Cardiac muscle cell (in vitro differentiated cells and primary cell): ENCODE measurements around the gene ZNF662. TPM values are rescaled to one million over a fixed set of nuclear protein-coding genes. Genes with fewer than 3 reads are reported as not detected.

Experiments used
- DNase-seq, 2 donors: peaks; one replicate each; pipeline versions ENCODE4 v3.0.0 to v3.0.0-alpha.2; 2010 to 2017; ENCODE audit warnings: low read depth in 1 of 2, low spot score in 1 of 2
- H3K27ac ChIP-seq: fragments of 200-600 bp; sonication (generic); 2 replicates; pipeline ENCODE4 v1.5.1; 2016
- H3K27me3 ChIP-seq: fragments of 200-600 bp; sonication (generic); 2 replicates; pipeline ENCODE4 v1.6.0; 2016; ENCODE audit warnings: control low read depth
- H3K36me3 ChIP-seq: fragments of 200-600 bp; sonication (generic); 2 replicates; pipeline ENCODE4 v1.5.1; 2016; ENCODE audit warnings: control low read depth
- H3K4me1 ChIP-seq: fragments of 200-600 bp; sonication (generic); 2 replicates; pipeline ENCODE4 v1.8.1; 2017; ENCODE audit warnings: low read depth, mild to moderate bottlenecking, mixed run types
- H3K4me3 ChIP-seq: fragments of 200-600 bp; sonication (generic); 2 replicates; pipeline ENCODE4 v1.5.1; 2016; ENCODE audit warnings: mild to moderate bottlenecking
- H3K9me3 ChIP-seq: fragments of 200-600 bp; sonication (generic); 2 replicates; pipeline ENCODE4 v1.5.1; 2017; ENCODE audit warnings: low read depth, mild to moderate bottlenecking, control low read depth
- CTCF ChIP-seq: IDR thresholded peaks from 2 replicates; pipeline ENCODE4 v1.5.1; 2012; ENCODE audit warnings: low read depth, mild to moderate bottlenecking, low read length
- polyA plus RNA-seq: library from polyadenylated mRNA; unstranded; fragments of >200 nt; fragmentation: Nextera tagmentation; extraction: Ambion mirVana; gene quantifications from 2 replicates; pipeline ENCODE4 v1.2.1, GENCODE V29; 2016
- total RNA-seq: library from RNA; depleted of rRNA; stranded (reverse); fragments of >200 nt; gene quantifications from 2 replicates; pipeline ENCODE4 v1.2.3, GENCODE V29; 2016

ZNF662 gene
- total and polyA plus RNA-seq, 2 experiments from 2014 or later = 0.04 to 0.21 TPM

DNA sequence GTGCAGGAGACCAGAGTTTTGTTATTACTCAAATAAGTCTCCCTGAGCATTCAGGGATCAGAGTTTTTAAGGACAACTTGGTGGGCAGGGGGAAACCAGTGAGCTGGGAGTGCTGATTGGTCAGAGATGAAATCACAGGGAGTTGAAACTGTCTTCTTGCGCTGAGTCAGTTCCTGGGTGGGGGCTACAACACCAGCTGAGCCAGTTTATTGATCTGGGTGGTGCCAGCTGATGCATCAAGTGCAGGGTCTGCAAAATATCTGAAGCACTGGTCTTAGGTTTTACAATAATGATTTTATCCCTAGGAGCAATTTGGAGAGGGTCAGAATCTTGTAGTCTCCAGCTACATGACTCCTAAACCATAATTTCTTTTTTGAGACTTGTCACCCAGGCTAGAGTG lies 13.8 kb upstream of the ZNF662 start:
- no peaks in the 10 kb centered on the region for H3K27me3 ChIP-seq
- H3K9me3 ChIP-seq = no peaks in the 10 kb centered on the region
- H3K27ac ChIP-seq = no peak overlapping the region
- H3K36me3 ChIP-seq = no peaks in the 10 kb centered on the region
- no peak for TF ChIP-seq CTCF
- H3K4me3 ChIP-seq = no peak overlapping the region
- H3K4me1 ChIP-seq = no peaks in the 10 kb centered on the region
- DNase-seq = no peak

DNA sequence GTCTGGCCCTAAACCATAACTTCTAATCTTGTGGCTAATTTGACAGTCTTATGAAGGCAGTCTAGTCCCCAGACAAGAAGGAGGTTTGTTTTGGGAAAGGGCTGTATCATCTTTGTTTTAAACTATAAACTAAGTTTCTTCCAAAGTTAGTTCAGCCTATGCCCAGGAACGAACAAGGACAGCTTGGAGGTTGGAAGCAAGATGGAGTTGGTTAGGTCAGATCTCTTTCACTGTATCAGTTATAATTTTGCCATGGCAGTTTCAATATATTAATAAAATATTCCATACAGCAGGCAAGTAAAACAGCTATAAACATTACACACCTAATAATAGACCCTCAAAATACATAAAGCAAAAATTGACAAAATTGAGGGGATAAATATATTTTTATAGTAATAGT lies 13.1 kb upstream of the ZNF662 start:
- TF ChIP-seq CTCF = no peak
- no peaks in the 10 kb centered on the region for H3K27me3 ChIP-seq

DNA sequence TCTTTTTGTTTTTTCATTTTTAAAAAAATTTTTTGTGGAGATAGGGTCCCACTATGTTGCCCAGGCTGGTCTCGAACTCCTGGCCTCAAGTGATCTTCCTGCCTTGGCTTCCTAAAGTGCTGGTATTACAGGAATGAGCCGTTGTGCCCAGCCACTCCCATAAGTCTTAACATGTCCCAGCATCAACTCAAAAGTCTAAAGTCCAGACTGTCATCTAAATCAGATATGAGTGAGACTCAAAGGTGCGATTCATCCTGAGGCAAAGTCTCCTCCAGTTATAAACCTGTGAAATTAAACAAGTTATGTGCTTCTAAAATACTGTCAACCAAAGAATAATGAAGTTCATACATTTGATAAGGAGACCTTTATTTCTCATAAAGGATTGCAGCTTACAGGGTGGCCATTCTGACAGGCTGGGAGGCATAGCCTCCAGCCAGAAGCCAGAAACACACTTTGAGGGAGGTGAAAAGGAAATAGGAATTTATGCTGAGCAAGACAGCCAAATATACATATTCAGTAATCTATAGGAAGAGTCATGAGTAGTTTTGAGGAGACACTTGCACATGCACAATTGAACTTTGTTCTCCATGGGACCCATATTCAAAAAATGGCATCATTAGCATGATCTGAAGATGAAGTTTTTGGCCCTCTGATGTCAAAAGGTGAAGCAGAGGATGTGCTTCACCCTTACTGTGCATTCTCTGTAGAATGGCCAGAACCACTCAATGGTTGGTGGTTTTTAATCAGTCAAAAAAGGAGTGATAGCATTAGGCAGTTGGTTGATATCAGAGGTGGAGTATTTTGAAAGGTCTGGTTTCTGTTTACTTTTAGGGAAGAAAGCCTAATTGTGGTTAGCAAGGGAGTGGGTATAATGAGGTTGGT lies 11.0 kb upstream of the ZNF662 start:
- no peaks in the 10 kb centered on the region for H3K4me1 ChIP-seq
- no peak overlapping the region for H3K27ac ChIP-seq
- no peak overlapping the region for H3K4me3 ChIP-seq
- no peak for DNase-seq
- no peaks in the 10 kb centered on the region for H3K36me3 ChIP-seq
- no peak for TF ChIP-seq CTCF
- no peaks in the 10 kb centered on the region for H3K9me3 ChIP-seq
- H3K27me3 ChIP-seq = no peaks in the 10 kb centered on the region

More for the DNA sequence above, 13.1 kb upstream of the ZNF662 start:
- no peaks in the 10 kb centered on the region for H3K4me1 ChIP-seq
- no peak overlapping the region for H3K27ac ChIP-seq
- no peak overlapping the region for H3K4me3 ChIP-seq
- no peaks in the 10 kb centered on the region for H3K36me3 ChIP-seq
- no peak for DNase-seq
- no peaks in the 10 kb centered on the region for H3K9me3 ChIP-seq

- Histone ChIP-seq H3K36me3 (no peaks in the 10 kb centered on the region), H3K27me3 (no peaks in the 10 kb centered on the region), H3K9me3 (no peaks in the 10 kb centered on the region), H3K27ac (no peak overlapping the region), H3K4me1 (no peaks in the 10 kb centered on the region), H3K4me3 (no peak overlapping the region)
- TF ChIP-seq CTCF = no peak
- DNase-seq = no peak
Measured at GRCh38 chr3:42895580-42895868, 10.4 kb upstream of the ZNF662 start.

DNA sequence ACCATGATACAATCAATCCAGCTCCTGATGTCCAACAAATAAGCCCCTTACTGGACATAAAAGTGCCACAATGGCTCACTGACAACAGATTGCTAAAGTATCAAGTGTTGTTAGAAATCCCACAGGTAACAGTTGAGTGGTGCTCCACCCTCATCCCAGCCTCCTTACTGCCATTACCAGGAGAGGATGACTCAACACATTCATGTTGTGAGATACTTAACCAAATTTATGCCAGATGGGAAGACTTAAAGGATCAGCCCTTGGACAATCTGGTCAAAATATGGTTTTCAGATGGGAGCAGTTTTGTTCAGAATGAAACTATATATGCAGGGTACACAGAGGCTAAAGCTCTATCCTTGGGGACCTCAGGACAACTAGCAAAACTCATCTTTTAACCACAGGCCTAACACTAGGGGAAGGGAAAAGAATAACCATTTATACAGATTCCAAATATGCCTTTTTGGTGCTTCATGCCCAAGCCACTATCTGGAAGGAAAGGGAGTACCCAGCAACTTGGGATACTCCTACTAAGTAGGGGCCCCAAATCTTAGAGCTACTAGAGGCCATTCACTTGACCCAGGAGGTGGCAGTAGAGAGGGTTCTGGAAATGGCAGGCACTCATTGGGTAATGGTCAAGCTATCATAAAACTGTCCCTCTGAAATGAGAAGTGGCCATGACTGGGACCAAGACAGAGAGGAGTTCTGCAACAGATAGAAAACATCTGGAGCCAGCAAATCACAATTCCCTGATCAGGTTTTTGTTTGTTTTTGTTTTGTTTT lies 6.9 kb upstream of the ZNF662 start:
- DNase-seq = no peak
- no peaks in the 10 kb centered on the region for H3K36me3 ChIP-seq
- TF ChIP-seq CTCF = no peak
- no peaks in the 10 kb centered on the region for H3K4me1 ChIP-seq
- H3K9me3 ChIP-seq = no peaks in the 10 kb centered on the region
- H3K27me3 ChIP-seq = no peaks in the 10 kb centered on the region
- no peak overlapping the region for H3K4me3 ChIP-seq
- H3K27ac ChIP-seq = no peak overlapping the region
